Fibroblast of lung (primary cell): ENCODE measurements around the gene ANKS1B.

Experiments used
- CTCF ChIP-seq, 2 donors: IDR thresholded peaks in 1 of 2; conservative IDR thresholded peaks in 1 of 2; 1 replicate in 1 of 2; 2 replicates in 1 of 2; pipeline ENCODE4 v1.5.1; 2011 to 2012; ENCODE audit warnings: low read length in 2 of 2, control low read depth in 1 of 2, inconsistent platforms in 1 of 2, low read depth in 1 of 2, mild to moderate bottlenecking in 1 of 2
- EZH2 ChIP-seq: IDR thresholded peaks from 2 replicates; pipeline ENCODE4 v1.5.1; 2012; ENCODE audit warnings: low read length, control low read depth, mild to moderate bottlenecking; ENCODE audit errors: missing control alignments

GRCh38 chr12:99758997-99759396 lies 225.7 kb downstream of the ANKS1B start:
- TF ChIP-seq CTCF (conservative IDR thresholded peaks at IDR 0.05 in 1 of 2, IDR thresholded peaks at IDR 0.05 in 1 of 2; ENCODE audit: low read depth in 1 of 2, low read length in 2 of 2) = no peak
- TF ChIP-seq EZH2 = no peak
